ENCODE measurements around the gene KIF21A.

The KIF21A gene

DNA sequence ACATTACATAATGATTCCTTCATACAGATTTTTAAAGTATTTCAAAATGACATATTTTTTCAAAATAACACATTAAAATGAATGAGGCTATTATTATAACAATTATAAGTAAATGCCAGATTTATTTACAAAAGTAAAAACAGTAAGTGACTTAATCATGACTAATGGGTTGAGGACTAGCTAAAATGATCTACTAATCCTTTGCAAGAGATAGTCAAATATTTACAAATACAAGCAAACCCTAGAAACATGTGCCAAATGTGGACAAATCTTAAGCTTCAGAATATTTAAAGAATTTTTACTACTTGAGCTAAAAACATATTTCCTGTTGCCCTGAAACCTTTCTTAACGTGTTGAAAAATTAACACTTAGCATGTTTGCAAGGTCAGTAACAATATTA, 74.8 kb downstream of the KIF21A start:
- TF ChIP-seq, protein P1, sequence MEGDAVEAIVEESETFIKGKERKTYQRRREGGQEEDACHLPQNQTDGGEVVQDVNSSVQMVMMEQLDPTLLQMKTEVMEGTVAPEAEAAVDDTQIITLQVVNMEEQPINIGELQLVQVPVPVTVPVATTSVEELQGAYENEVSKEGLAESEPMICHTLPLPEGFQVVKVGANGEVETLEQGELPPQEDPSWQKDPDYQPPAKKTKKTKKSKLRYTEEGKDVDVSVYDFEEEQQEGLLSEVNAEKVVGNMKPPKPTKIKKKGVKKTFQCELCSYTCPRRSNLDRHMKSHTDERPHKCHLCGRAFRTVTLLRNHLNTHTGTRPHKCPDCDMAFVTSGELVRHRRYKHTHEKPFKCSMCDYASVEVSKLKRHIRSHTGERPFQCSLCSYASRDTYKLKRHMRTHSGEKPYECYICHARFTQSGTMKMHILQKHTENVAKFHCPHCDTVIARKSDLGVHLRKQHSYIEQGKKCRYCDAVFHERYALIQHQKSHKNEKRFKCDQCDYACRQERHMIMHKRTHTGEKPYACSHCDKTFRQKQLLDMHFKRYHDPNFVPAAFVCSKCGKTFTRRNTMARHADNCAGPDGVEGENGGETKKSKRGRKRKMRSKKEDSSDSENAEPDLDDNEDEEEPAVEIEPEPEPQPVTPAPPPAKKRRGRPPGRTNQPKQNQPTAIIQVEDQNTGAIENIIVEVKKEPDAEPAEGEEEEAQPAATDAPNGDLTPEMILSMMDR (IDR thresholded peaks at IDR 0.05), result no peak

DNA sequence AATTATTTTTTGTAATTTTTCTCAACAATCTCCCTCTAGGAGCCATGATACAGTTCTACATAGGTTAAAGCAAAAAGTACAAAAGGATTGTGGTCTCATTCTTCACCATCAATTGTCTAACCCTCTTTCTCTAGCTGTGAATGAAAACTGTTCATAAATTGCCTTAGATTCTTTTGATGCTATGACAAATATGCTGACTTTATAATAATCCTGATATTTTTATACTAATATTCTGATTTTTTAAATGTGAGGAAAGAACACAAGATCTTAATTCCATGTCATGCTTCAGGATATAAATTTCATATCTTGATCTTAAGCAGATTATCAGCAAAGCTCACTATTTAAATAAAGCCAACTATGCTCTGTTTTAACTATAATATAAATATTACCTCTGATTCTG, 75.4 kb downstream of the KIF21A start:
- TF ChIP-seq, protein P1 (IDR thresholded peaks at IDR 0.05), result no peak

DNA sequence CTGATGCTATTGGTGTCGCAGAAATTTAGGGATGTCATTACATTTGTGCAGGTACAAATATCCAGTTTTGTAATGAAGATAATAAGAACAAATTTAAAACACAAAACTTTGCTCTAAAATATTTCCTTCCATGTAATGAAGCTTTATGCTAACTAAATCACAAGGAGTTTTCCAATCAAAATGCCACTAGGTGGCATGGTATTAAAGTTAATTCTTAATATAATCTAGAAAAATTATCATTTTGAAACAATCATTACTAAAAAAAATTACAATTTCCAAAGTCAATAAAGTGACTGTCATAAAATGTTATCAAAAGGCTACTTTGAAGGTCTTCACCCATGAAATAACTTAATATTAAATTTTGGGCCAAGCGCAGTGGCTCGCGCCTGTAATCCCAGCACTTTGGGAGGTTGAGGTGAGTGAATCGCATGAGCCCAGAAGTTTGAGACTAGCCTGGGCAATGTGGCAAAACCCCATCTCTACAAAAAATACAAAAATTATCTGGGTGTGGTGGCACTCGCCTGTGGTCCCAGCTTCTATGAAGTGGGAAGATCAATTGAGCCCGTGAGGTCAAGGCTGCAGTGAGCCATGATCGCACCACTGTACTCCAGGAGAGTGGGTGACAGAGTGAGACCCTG, 77.4 kb downstream of the KIF21A start:
- TF ChIP-seq, protein P1 (IDR thresholded peaks at IDR 0.05), result peak; percentile 25; the same call in 1 of the 2 replicates

DNA sequence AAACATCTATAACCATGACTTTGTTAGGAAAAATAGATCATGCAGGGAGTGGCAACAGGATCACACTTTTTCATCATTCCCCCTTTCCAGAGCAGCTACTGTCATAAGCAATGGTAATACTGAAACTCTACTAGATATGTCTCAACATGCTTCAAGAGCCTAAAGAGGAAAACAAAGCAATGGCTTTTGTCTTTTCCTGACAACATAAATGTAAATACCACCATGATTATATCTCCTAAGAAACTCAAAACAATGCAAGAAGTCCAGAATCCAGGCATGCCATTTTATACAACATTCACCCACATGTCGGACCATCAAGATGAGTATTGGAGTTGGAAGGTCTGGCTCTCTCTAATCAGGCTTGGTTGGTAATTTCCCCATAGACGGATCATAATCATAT, 78.7 kb downstream of the KIF21A start:
- TF ChIP-seq, protein P1 (IDR thresholded peaks at IDR 0.05), result no peak

DNA sequence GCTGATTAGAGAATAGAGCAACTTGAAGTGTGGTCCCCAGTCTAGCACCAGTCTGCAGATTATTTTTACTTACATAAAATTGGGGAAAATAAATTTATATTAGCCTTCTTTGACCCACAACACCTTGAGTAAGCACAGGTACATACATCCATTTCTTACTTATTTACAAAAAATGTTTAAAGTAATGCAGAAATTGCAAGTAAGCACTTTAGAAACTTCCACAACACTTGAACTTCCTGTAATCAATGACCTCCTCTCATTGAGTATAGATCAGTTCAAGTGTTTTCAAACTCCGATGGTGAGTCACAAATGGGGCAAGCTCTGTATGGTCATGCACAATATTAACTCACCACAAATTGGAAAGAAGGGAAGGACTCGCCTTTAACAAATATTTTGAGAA, 83.3 kb downstream of the KIF21A start:
- TF ChIP-seq, protein P1 (IDR thresholded peaks at IDR 0.05), result no peak

DNA sequence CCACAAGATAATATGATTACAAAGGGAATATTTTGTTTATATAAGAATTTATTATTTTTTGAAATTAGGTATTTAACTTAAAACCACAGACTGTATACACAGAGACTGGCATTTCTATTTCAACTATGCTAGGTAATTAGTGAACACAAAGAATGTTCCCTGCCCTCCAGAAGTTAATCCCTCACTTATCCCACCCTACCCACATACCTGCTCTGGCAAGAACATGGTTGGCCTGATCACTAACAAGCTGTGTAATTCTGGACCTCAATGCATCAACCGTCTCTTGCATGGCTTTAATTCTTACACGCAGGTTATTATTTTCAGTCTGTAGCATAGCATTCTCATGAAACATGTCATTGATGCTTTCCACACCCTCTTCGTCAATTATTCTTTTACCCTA, 85.9 kb downstream of the KIF21A start:
- TF ChIP-seq, protein P1 (IDR thresholded peaks at IDR 0.05), result no peak

DNA sequence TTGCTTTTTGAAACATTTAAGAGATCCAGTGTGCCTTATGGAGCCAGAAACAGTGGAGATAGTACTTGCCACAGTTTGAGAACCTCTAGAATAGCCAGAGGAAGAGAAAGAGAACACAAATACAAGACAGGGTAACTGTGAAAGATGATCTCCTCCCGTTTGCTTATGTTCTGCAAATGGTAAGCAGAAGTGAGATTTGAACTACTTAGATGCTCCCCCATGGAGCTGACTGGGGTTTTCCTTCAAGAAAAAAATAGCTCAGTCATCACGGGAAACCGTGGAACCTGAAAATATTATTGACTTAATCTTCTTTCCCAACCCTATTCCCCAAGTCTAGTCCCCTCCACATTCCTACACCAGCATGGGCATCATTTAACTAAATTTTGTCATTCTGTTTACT, 87.1 kb downstream of the KIF21A start:
- TF ChIP-seq, protein P1 (IDR thresholded peaks at IDR 0.05), result no peak

DNA sequence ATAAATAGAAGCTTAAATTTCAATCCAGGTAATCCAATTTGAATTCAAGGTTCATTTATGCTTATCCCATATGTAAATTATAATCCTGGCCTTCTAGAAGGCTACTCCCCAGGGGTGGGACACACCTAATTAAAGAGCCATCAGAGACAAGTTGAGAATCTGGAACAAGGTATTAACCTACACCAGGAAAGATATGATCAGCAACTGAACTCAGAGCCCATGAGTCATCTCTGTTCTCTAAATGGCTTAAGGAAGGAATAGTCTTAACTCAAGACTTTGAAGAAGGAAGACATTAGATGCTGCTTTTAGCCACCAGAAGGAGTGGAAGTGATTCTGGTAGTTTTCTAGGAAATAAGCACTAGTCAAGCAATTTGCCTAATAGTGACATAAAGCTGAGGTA, 88.0 kb downstream of the KIF21A start:
- TF ChIP-seq, protein P1 (IDR thresholded peaks at IDR 0.05), result no peak

All from LNCAP (cell line).